ENCODE measurements around the gene IMMP2L. TPM values are rescaled to one million over a fixed set of nuclear protein-coding genes. Genes with fewer than 3 reads are reported as not detected.

IMMP2L gene
- total RNA-seq, 1 donor from 2014 or later = 11.9 TPM

GRCh38 chr7:111477462-111478225, 84.6 kb downstream of the IMMP2L start:
- Mint-ChIP-seq H3K4me3 (no peak overlapping the region), H3K9me3 (peaks cover 6% of the 10 kb centered on the region), H3K36me3 (ENCODE audit: low read depth) (peaks cover 5% of the 10 kb centered on the region), H3K4me1 (no peaks in the 10 kb centered on the region), H3K27ac (ENCODE audit: unreplicated experiment) (no peak overlapping the region), H3K27me3 (ENCODE audit: low read depth) (no peaks in the 10 kb centered on the region)
- no peak for TF ChIP-seq CTCF (conservative IDR thresholded peaks at IDR 0.05)
- no peak for DNase-seq (ENCODE audit: low read depth, low spot score)

GRCh38 chr7:111476586-111477293, 85.6 kb downstream of the IMMP2L start:
- H3K27me3 Mint-ChIP-seq (ENCODE audit: low read depth) = no peaks in the 10 kb centered on the region
- H3K9me3 Mint-ChIP-seq = peaks cover 6% of the 10 kb centered on the region
- peaks cover 5% of the 10 kb centered on the region for H3K36me3 Mint-ChIP-seq (ENCODE audit: low read depth)
- no peak for DNase-seq (ENCODE audit: low read depth, low spot score)
- H3K4me3 Mint-ChIP-seq = no peak overlapping the region
- H3K27ac Mint-ChIP-seq (ENCODE audit: unreplicated experiment) = no peak overlapping the region
- TF ChIP-seq CTCF (conservative IDR thresholded peaks at IDR 0.05) = no peak
- no peaks in the 10 kb centered on the region for H3K4me1 Mint-ChIP-seq

GRCh38 chr7:111475959-111476358, 86.3 kb downstream of the IMMP2L start:
- Mint-ChIP-seq H3K27ac (ENCODE audit: unreplicated experiment) (no peak overlapping the region), H3K9me3 (peaks cover 8% of the 10 kb centered on the region), H3K4me1 (no peaks in the 10 kb centered on the region), H3K36me3 (ENCODE audit: low read depth) (peaks cover 8% of the 10 kb centered on the region), H3K27me3 (ENCODE audit: low read depth) (no peaks in the 10 kb centered on the region), H3K4me3 (no peak overlapping the region)
- no peak for TF ChIP-seq CTCF (conservative IDR thresholded peaks at IDR 0.05)
- DNase-seq (ENCODE audit: low read depth, low spot score) = no peak

- Mint-ChIP-seq H3K27me3 (ENCODE audit: low read depth) (no peaks in the 10 kb centered on the region), H3K4me1 (no peaks in the 10 kb centered on the region), H3K4me3 (no peak overlapping the region), H3K27ac (ENCODE audit: unreplicated experiment) (no peak overlapping the region), H3K36me3 (ENCODE audit: low read depth) (peaks cover 10% of the 10 kb centered on the region), H3K9me3 (peaks cover 9% of the 10 kb centered on the region)
- no peak for DNase-seq (ENCODE audit: low read depth, low spot score)
- TF ChIP-seq CTCF (conservative IDR thresholded peaks at IDR 0.05) = no peak
These were observed 86.9 kb downstream of the IMMP2L start for GRCh38 chr7:111475419-111475748.

GRCh38 chr7:111474723-111475418, 87.4 kb downstream of the IMMP2L start:
- DNase-seq (ENCODE audit: low read depth, low spot score) = no peak
- H3K4me3 Mint-ChIP-seq = no peak overlapping the region
- no peak overlapping the region for H3K27ac Mint-ChIP-seq (ENCODE audit: unreplicated experiment)
- no peaks in the 10 kb centered on the region for H3K27me3 Mint-ChIP-seq (ENCODE audit: low read depth)
- peaks cover 9% of the 10 kb centered on the region for H3K9me3 Mint-ChIP-seq
- no peaks in the 10 kb centered on the region for H3K4me1 Mint-ChIP-seq
- peaks cover 10% of the 10 kb centered on the region for H3K36me3 Mint-ChIP-seq (ENCODE audit: low read depth)
- no peak for TF ChIP-seq CTCF (conservative IDR thresholded peaks at IDR 0.05)
